K562 (cell line): ENCODE results near the gene FGG. TPM values are rescaled to one million over a fixed set of nuclear protein-coding genes. Genes with fewer than 3 reads are reported as not detected.

Experiments used
- ASH1L ChIP-seq: fragments of 450-650 bp; IDR thresholded peaks from 2 replicates; pipeline ENCODE4 v1.6.1; 2018; ENCODE audit warnings: borderline replicate concordance, mild to moderate bottlenecking, low read depth; ENCODE audit not compliant: partially characterized antibody
- CHD1 ChIP-seq: fragments of 200-600 bp; sonication (generic); IDR thresholded peaks from one replicate; pipeline ENCODE4 v1.6.1; 2012; ENCODE audit warnings: mild to moderate bottlenecking, moderate library complexity, low read length, inconsistent platforms
- HNRNPUL1 ChIP-seq: fragments of 200-400 bp; formaldehyde crosslinking; IDR thresholded peaks from 2 replicates; pipeline ENCODE4 v1.6.1; 2017; ENCODE audit warnings: low read length
- MCM5 ChIP-seq: fragments of 450-650 bp; IDR thresholded peaks from 2 replicates; pipeline ENCODE4 v1.6.1; 2016; ENCODE audit warnings: low read depth
- RAD21 ChIP-seq, 2 experiments: fragments of 250-450 bp in 1 of 2; fragments of 450-650 bp in 1 of 2; sonication (Bioruptor Pico) in 1 of 2; formaldehyde crosslinking in 1 of 2; IDR thresholded peaks in 1 of 2; conservative IDR thresholded peaks in 1 of 2; 2 replicates each; pipeline versions ENCODE4 v1.4.0 to v1.8.0; 2020 to 2022; ENCODE audit warnings: mild to moderate bottlenecking in 2 of 2, moderate library complexity in 1 of 2
- RBM17 ChIP-seq: fragments of 200-400 bp; formaldehyde crosslinking; IDR thresholded peaks from 2 replicates; pipeline ENCODE4 v1.6.1; 2017; ENCODE audit warnings: low read depth, mild to moderate bottlenecking, low read length, borderline replicate concordance
- SP2 ChIP-seq: IDR thresholded peaks from 2 replicates; pipeline ENCODE4 v1.6.1; 2011; ENCODE audit warnings: mild to moderate bottlenecking, low read depth, low read length, moderate library complexity; ENCODE audit not compliant: poor library complexity, severe bottlenecking; ENCODE audit errors: extremely low read depth
- SPI1 ChIP-seq: IDR thresholded peaks from 2 replicates; pipeline ENCODE4 v1.6.1; 2011; ENCODE audit warnings: low read depth, low read length, control low read depth, borderline replicate concordance
- XRCC4 ChIP-seq: IDR thresholded peaks from one replicate; pipeline ENCODE4 v1.6.1; 2011; ENCODE audit not compliant: insufficient read depth, insufficient read length; ENCODE audit errors: extremely low read depth
- polyA plus RNA-seq, 8 experiments: library from polyadenylated mRNA; depleted of rRNA in 4 of 8; stranded (reverse) in 5 of 8; unstranded in 3 of 8; fragments of >200 nt; fragmentation: Nextera tagmentation in 2 of 8; fragmentation: Illumina TruSeq in 1 of 8; extraction: Ambion mirVana in 2 of 8; extraction: Trizol in 1 of 8; gene quantifications; 2 replicates each; pipeline versions ENCODE4 v1.2.1 to v1.2.3, GENCODE V29; 2011 to 2014; ENCODE audit warnings: inconsistent platforms in 1 of 8, missing spikeins in 1 of 8
- total RNA-seq, 7 experiments: library from RNA; depleted of rRNA in 6 of 7; stranded (reverse); fragments of >200 nt in 6 of 7; fragmentation: Illumina TruSeq in 2 of 7; extraction: Trizol in 2 of 7; gene quantifications; 2 replicates each; pipeline versions ENCODE4 v1.2.1 to v1.2.3, GENCODE V29; 2011 to 2021; ENCODE audit warnings: low replicate concordance in 1 of 7
- TF ChIP-seq, protein P1 (sequence below), 2 experiments: IDR thresholded peaks in 1 of 2; conservative IDR thresholded peaks in 1 of 2; 2 replicates each; pipeline ENCODE4 v1.6.1; 2016; ENCODE audit warnings: low read depth in 2 of 2, mild to moderate bottlenecking in 1 of 2, missing compliant biosample characterization in 1 of 2, missing genetic modification characterization in 1 of 2, moderate library complexity in 1 of 2
- TF ChIP-seq, protein P2 (sequence below), 2 experiments: fragments of 450-650 bp; formaldehyde crosslinking in 1 of 2; IDR thresholded peaks; 2 replicates each; pipeline versions ENCODE4 v1.4.0 to v1.6.1; 2014 to 2020; ENCODE audit warnings: mild to moderate bottlenecking in 2 of 2, borderline replicate concordance in 1 of 2, low read depth in 1 of 2
- TF ChIP-seq, protein P3 (sequence below): fragments of 250-450 bp; sonication (Bioruptor Pico); IDR thresholded peaks from 2 replicates; pipeline ENCODE4 v1.5.0; 2020; ENCODE audit warnings: mild to moderate bottlenecking

Gene FGG
- total and polyA plus RNA-seq, 9 of the 15 experiments (the other 6 are each of a cell fraction or from before 2014, with no cell fraction given), result 0.08 to 2.2 (median 0.33) TPM; not detected in 2

DNA sequence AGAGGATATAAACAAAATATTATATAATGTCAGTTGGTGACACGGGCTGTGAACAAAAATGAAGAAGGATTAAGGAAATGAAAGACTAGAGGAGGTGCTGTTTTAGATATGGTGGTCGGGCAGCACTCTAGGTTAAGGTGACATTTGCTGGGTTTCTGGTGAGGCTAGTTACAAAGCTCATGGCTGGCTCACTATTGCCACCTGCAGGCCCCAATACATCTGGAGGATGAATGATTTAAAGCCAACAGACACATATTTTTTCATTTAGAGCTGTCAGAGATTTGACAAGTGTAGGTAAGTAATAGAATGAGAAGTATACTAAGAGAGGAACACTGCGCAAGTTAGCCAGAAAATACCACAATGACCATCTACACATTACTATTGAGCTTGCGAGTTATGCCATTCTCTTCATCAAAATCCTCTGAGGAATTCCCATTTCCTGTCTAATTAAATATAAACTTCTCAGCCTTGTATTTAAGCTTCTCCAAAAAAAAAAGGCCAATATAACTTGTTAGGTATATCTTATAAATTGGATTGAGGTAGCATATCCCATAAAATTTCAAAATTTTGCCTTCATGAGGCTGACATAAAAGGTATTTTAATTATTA lies 6.4 kb upstream of the FGG start (continued):
- TF ChIP-seq SP2, result no peak
- TF ChIP-seq SPI1, result no peak
- TF ChIP-seq, protein P1, sequence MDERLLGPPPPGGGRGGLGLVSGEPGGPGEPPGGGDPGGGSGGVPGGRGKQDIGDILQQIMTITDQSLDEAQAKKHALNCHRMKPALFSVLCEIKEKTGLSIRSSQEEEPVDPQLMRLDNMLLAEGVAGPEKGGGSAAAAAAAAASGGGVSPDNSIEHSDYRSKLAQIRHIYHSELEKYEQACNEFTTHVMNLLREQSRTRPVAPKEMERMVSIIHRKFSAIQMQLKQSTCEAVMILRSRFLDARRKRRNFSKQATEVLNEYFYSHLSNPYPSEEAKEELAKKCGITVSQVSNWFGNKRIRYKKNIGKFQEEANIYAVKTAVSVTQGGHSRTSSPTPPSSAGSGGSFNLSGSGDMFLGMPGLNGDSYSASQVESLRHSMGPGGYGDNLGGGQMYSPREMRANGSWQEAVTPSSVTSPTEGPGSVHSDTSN (CRISPR knock-in tag; IDR thresholded peaks at IDR 0.05; ENCODE audit: low read depth), result no peak
- TF ChIP-seq, protein P1 (tag; conservative IDR thresholded peaks at IDR 0.05; ENCODE audit: low read depth), result peak; percentile 82
- TF ChIP-seq RAD21 (CRISPR knock-in tag; conservative IDR thresholded peaks at IDR 0.05 in 1 of 2, IDR thresholded peaks at IDR 0.05 in 1 of 2), result peak; percentile 72 to 87
- no peak for TF ChIP-seq MCM5
- TF ChIP-seq HNRNPUL1, result no peak
- TF ChIP-seq CHD1, result no peak
- TF ChIP-seq, protein P2, sequence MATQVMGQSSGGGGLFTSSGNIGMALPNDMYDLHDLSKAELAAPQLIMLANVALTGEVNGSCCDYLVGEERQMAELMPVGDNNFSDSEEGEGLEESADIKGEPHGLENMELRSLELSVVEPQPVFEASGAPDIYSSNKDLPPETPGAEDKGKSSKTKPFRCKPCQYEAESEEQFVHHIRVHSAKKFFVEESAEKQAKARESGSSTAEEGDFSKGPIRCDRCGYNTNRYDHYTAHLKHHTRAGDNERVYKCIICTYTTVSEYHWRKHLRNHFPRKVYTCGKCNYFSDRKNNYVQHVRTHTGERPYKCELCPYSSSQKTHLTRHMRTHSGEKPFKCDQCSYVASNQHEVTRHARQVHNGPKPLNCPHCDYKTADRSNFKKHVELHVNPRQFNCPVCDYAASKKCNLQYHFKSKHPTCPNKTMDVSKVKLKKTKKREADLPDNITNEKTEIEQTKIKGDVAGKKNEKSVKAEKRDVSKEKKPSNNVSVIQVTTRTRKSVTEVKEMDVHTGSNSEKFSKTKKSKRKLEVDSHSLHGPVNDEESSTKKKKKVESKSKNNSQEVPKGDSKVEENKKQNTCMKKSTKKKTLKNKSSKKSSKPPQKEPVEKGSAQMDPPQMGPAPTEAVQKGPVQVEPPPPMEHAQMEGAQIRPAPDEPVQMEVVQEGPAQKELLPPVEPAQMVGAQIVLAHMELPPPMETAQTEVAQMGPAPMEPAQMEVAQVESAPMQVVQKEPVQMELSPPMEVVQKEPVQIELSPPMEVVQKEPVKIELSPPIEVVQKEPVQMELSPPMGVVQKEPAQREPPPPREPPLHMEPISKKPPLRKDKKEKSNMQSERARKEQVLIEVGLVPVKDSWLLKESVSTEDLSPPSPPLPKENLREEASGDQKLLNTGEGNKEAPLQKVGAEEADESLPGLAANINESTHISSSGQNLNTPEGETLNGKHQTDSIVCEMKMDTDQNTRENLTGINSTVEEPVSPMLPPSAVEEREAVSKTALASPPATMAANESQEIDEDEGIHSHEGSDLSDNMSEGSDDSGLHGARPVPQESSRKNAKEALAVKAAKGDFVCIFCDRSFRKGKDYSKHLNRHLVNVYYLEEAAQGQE (IDR thresholded peaks at IDR 0.05; ENCODE audit: borderline replicate concordance), result peak; percentile 72
- TF ChIP-seq, protein P2 (CRISPR knock-in tag; IDR thresholded peaks at IDR 0.05; ENCODE audit: low read depth), result no peak
- TF ChIP-seq XRCC4, result no peak
- TF ChIP-seq RBM17, result no peak
- no peak for TF ChIP-seq ASH1L
- TF ChIP-seq, protein P3, sequence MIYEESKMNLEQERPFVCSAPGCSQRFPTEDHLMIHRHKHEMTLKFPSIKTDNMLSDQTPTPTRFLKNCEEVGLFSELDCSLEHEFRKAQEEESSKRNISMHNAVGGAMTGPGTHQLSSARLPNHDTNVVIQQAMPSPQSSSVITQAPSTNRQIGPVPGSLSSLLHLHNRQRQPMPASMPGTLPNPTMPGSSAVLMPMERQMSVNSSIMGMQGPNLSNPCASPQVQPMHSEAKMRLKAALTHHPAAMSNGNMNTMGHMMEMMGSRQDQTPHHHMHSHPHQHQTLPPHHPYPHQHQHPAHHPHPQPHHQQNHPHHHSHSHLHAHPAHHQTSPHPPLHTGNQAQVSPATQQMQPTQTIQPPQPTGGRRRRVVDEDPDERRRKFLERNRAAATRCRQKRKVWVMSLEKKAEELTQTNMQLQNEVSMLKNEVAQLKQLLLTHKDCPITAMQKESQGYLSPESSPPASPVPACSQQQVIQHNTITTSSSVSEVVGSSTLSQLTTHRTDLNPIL (CRISPR knock-in tag), result no peak
